GM23338 (cell line): ENCODE results near the gene EFCAB8.

ENCODE experiments used
- CREB1 ChIP-seq: fragments of 250-450 bp; sonication (Bioruptor Pico); IDR thresholded peaks from 2 replicates; pipeline ENCODE4 v1.5.0; 2020; ENCODE audit warnings: low read depth, mild to moderate bottlenecking, moderate library complexity
- EZH2 ChIP-seq: fragments of 200-600 bp; sonication (generic); IDR thresholded peaks from one replicate; pipeline ENCODE4 v1.8.0; 2017; ENCODE audit warnings: antibody characterized with exemption, mild to moderate bottlenecking, low read depth; ENCODE audit not compliant: unreplicated experiment
- EZH2phosphoT487 ChIP-seq: fragments of 200-600 bp; sonication (generic); IDR thresholded peaks from one replicate; pipeline ENCODE4 v1.8.1; 2018; ENCODE audit warnings: antibody characterized with exemption; ENCODE audit not compliant: unreplicated experiment
- JUNB ChIP-seq: IDR thresholded peaks from one replicate; pipeline ENCODE4 v1.6.1; 2016; ENCODE audit warnings: antibody characterized with exemption; ENCODE audit not compliant: unreplicated experiment
- POLR2AphosphoS5 ChIP-seq: IDR thresholded peaks from 2 replicates; pipeline ENCODE4 v1.6.1; 2016; ENCODE audit warnings: antibody characterized with exemption, low read depth
- STAT1 ChIP-seq: IDR thresholded peaks from one replicate; pipeline ENCODE4 v1.6.1; 2016; ENCODE audit warnings: antibody characterized with exemption; ENCODE audit not compliant: unreplicated experiment
- ZNF114 ChIP-seq: fragments of 250-450 bp; sonication (Bioruptor Pico); IDR thresholded peaks from 2 replicates; pipeline ENCODE4 v1.5.0; 2020; ENCODE audit warnings: mild to moderate bottlenecking, moderate library complexity
- ZNF331 ChIP-seq: fragments of 250-450 bp; sonication (Bioruptor Pico); IDR thresholded peaks from 2 replicates; pipeline ENCODE4 v1.5.0; 2020; ENCODE audit warnings: low read depth, mild to moderate bottlenecking, moderate library complexity
- TF ChIP-seq, protein P1 (sequence below): IDR thresholded peaks from one replicate; pipeline ENCODE4 v1.6.1; 2018; ENCODE audit warnings: antibody characterized with exemption; ENCODE audit not compliant: unreplicated experiment
- TF ChIP-seq, protein P2 (sequence below), 2 experiments: fragments of 200-600 bp in 1 of 2; sonication (generic) in 1 of 2; conservative IDR thresholded peaks; 2 replicates each; pipeline versions ENCODE4 v1.5.1 to v1.6.1; 2016 to 2017; ENCODE audit warnings: antibody characterized with exemption in 2 of 2, low read depth in 2 of 2, mild to moderate bottlenecking in 2 of 2, moderate library complexity in 1 of 2

DNA sequence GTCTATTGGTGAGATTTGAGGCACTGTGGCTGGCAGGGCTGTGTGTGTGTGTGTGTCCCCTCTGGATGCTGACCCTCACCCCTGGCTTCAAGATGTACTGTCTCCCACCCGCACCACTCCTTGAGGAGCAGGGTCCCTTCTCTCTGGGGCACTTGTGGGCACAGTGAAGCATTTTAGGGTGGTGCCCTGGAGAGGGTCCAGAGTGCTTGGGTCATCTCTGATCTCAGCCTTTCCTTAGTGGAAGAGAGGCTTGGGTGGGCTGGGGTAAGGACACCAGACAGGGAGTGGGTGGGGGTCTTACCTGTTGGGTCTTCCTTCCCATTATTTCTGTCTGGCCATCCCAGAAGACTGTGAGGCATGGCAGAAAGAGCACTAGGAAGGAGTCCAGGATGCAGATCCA lies 66.1 kb downstream of the EFCAB8 start:
- no peak for TF ChIP-seq EZH2phosphoT487
- TF ChIP-seq, protein P1, sequence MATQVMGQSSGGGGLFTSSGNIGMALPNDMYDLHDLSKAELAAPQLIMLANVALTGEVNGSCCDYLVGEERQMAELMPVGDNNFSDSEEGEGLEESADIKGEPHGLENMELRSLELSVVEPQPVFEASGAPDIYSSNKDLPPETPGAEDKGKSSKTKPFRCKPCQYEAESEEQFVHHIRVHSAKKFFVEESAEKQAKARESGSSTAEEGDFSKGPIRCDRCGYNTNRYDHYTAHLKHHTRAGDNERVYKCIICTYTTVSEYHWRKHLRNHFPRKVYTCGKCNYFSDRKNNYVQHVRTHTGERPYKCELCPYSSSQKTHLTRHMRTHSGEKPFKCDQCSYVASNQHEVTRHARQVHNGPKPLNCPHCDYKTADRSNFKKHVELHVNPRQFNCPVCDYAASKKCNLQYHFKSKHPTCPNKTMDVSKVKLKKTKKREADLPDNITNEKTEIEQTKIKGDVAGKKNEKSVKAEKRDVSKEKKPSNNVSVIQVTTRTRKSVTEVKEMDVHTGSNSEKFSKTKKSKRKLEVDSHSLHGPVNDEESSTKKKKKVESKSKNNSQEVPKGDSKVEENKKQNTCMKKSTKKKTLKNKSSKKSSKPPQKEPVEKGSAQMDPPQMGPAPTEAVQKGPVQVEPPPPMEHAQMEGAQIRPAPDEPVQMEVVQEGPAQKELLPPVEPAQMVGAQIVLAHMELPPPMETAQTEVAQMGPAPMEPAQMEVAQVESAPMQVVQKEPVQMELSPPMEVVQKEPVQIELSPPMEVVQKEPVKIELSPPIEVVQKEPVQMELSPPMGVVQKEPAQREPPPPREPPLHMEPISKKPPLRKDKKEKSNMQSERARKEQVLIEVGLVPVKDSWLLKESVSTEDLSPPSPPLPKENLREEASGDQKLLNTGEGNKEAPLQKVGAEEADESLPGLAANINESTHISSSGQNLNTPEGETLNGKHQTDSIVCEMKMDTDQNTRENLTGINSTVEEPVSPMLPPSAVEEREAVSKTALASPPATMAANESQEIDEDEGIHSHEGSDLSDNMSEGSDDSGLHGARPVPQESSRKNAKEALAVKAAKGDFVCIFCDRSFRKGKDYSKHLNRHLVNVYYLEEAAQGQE = no peak
- TF ChIP-seq, protein P2, sequence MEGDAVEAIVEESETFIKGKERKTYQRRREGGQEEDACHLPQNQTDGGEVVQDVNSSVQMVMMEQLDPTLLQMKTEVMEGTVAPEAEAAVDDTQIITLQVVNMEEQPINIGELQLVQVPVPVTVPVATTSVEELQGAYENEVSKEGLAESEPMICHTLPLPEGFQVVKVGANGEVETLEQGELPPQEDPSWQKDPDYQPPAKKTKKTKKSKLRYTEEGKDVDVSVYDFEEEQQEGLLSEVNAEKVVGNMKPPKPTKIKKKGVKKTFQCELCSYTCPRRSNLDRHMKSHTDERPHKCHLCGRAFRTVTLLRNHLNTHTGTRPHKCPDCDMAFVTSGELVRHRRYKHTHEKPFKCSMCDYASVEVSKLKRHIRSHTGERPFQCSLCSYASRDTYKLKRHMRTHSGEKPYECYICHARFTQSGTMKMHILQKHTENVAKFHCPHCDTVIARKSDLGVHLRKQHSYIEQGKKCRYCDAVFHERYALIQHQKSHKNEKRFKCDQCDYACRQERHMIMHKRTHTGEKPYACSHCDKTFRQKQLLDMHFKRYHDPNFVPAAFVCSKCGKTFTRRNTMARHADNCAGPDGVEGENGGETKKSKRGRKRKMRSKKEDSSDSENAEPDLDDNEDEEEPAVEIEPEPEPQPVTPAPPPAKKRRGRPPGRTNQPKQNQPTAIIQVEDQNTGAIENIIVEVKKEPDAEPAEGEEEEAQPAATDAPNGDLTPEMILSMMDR (conservative IDR thresholded peaks at IDR 0.05; ENCODE audit: low read depth in 2 of 2) = no peak
- TF ChIP-seq ZNF331 (CRISPR knock-in tag) = no peak
- TF ChIP-seq POLR2AphosphoS5 = no peak
- TF ChIP-seq EZH2 = no peak
- no peak for TF ChIP-seq CREB1 (CRISPR knock-in tag)
- TF ChIP-seq JUNB = no peak
- TF ChIP-seq STAT1 = no peak
- TF ChIP-seq ZNF114 = no peak
